Measurements from ENCODE around the gene OTOGL.
"Not testable (repeated sequence)": the region's sequence is repeated elsewhere in the genome, so short reads cannot be mapped to it uniquely, and the experiment has no call there.

OTOGL gene

GRCh38 chr12:80293759-80294158 is 194.4 kb downstream of the OTOGL start:
- no peak for DNase-seq

- no peak for DNase-seq
Observed at GRCh38 chr12:80299219-80299618, 199.9 kb downstream of the OTOGL start.

GRCh38 chr12:80299976-80300375 is 200.6 kb downstream of the OTOGL start:
- DNase-seq = no peak

GRCh38 chr12:80307436-80307835 is 208.1 kb downstream of the OTOGL start:
- DNase-seq = not testable (repeated sequence)

- DNase-seq = peak; percentile 11
Observed at GRCh38 chr12:80313209-80313608, 213.9 kb downstream of the OTOGL start.

- DNase-seq = no peak
Observed at GRCh38 chr12:80314741-80315140, 215.4 kb downstream of the OTOGL start.

GRCh38 chr12:80316222-80316621 is 216.9 kb downstream of the OTOGL start:
- DNase-seq = no peak

- no peak for DNase-seq
Observed at GRCh38 chr12:80317307-80317706, 218.0 kb downstream of the OTOGL start.

- no peak for DNase-seq
Observed at GRCh38 chr12:80317899-80318298, 218.6 kb downstream of the OTOGL start.

GRCh38 chr12:80320121-80320678 is 220.9 kb downstream of the OTOGL start:
- no peak for DNase-seq

GRCh38 chr12:80321653-80322052 is 222.3 kb downstream of the OTOGL start:
- no peak for DNase-seq

GRCh38 chr12:80325167-80325959 is 226.0 kb downstream of the OTOGL start:
- DNase-seq = no peak

- DNase-seq = no peak
Observed at GRCh38 chr12:80332827-80333226, 233.5 kb downstream of the OTOGL start.

GRCh38 chr12:80352474-80352873 is 253.1 kb downstream of the OTOGL start:
- peak; percentile 15 for DNase-seq

GRCh38 chr12:80353254-80353653 is 253.9 kb downstream of the OTOGL start:
- DNase-seq = no peak

GRCh38 chr12:80356097-80356496 is 256.8 kb downstream of the OTOGL start:
- DNase-seq = no peak

GRCh38 chr12:80359703-80360102 is 260.4 kb downstream of the OTOGL start:
- DNase-seq = no peak

GRCh38 chr12:80364056-80364455 is 264.7 kb downstream of the OTOGL start:
- no peak for DNase-seq

GRCh38 chr12:80373666-80374065 is 274.3 kb downstream of the OTOGL start:
- DNase-seq = peak; percentile 96

- no peak for DNase-seq
Observed at GRCh38 chr12:80374615-80375014, 275.3 kb downstream of the OTOGL start.

- DNase-seq = no peak
Observed at GRCh38 chr12:80377140-80377794, 277.9 kb downstream of the OTOGL start.

GRCh38 chr12:80381121-80381520 is 281.8 kb downstream of the OTOGL start:
- no peak for DNase-seq

- DNase-seq = no peak
Observed at GRCh38 chr12:80382254-80382653, 282.9 kb downstream of the OTOGL start.

- DNase-seq = no peak
Observed at GRCh38 chr12:80400571-80400991, 301.2 kb downstream of the OTOGL start.
